ENCODE measurements around the gene PHF12. TPM values are rescaled to one million over a fixed set of nuclear protein-coding genes. Genes with fewer than 3 reads are reported as not detected.

The PHF12 gene
- total and polyA plus RNA-seq, 2 of the 4 experiments (the other 2 are of a cell fraction) = 24.4 to 25.6 TPM

- Histone ChIP-seq H2BK15ac (ENCODE audit: low read depth, low read length) (no peak overlapping the region), H3K4me3 (ENCODE audit: insufficient read depth, low read depth, low read length) (no peak overlapping the region), H3K79me1 (ENCODE audit: low read depth in 1 of 2, low read length in 2 of 2) (no peaks in the 10 kb centered on the region), H3K27ac (ENCODE audit: insufficient read depth, low read length) (no peak overlapping the region), H3K14ac (replicated peaks; ENCODE audit: low read depth, low read length) (no peak overlapping the region), H4K8ac (ENCODE audit: low read depth in 2 of 2, low read length in 2 of 2) (no peak overlapping the region), H3K9ac (ENCODE audit: low read depth, low read length) (no peak overlapping the region), H3K9me3 (ENCODE audit: control insufficient read depth, insufficient read depth, low read length) (no peaks in the 10 kb centered on the region), H2BK20ac (ENCODE audit: low read depth, low read length) (no peak overlapping the region), H2BK5ac (ENCODE audit: low read depth, low read length, poor library complexity, severe bottlenecking) (no peak overlapping the region), H4K5ac (ENCODE audit: low read depth, low read length) (no peak overlapping the region), H2AFZ (replicated peaks; ENCODE audit: low read length, poor library complexity) (no peak overlapping the region), H3K18ac (ENCODE audit: low read depth, low read length) (no peak overlapping the region), H2AK5ac (ENCODE audit: low read depth, low read length) (no peak overlapping the region), H3K27me3 (ENCODE audit: control insufficient read depth, insufficient read depth, low read length) (0 out of 2 replicates have a peak, but pooled peaks cover 2% of the 10 kb centered on the region), H3K4me1 (ENCODE audit: control insufficient read depth, insufficient read depth, low read length) (no peaks in the 10 kb centered on the region), H3K36me3 (ENCODE audit: control insufficient read depth, insufficient read depth, low read length) (peaks cover 6% of the 10 kb centered on the region), H2AK9ac (replicated peaks; ENCODE audit: low read depth, low read length, poor library complexity) (peak overlapping the region; percentile 42), H4K20me1 (ENCODE audit: insufficient read depth, low read length) (no peaks in the 10 kb centered on the region), H3K4ac (ENCODE audit: low read depth, low read length) (no peak overlapping the region), H2BK120ac (ENCODE audit: low read depth, low read length) (no peak overlapping the region), H4K91ac (ENCODE audit: insufficient read depth, low read depth, low read length) (no peak overlapping the region), H3K23ac (ENCODE audit: low read depth, low read length) (no peak overlapping the region), H3K4me2 (ENCODE audit: low read depth, low read length) (no peak overlapping the region), H3K9me1 (ENCODE audit: insufficient read depth, low read length) (no peaks in the 10 kb centered on the region), H3K56ac (ENCODE audit: extremely low read depth, insufficient read depth, low read length) (no peak overlapping the region)
- in situ Hi-C loops (cut with MboI; ENCODE audit: low sequenced_read_pairs) (no loop called here), dilution Hi-C loops (cut with HindIII; ENCODE audit: low sequenced_read_pairs, unreplicated experiment) (no loop called here), intact Hi-C loops (cut with micrococcal nuclease) (no loop called here)
- no peak for ATAC-seq (ENCODE audit: low read depth)
- TF ChIP-seq MAZ (IDR thresholded peaks at IDR 0.05; ENCODE audit: borderline replicate concordance, low read depth, low read length) (no peak), NFE2L2 (IDR thresholded peaks at IDR 0.05; ENCODE audit: low read depth, low read length) (no peak), CHD1 (IDR thresholded peaks at IDR 0.05; ENCODE audit: low read depth, low read length) (no peak), POLR2A (IDR thresholded peaks at IDR 0.05; ENCODE audit: low read depth, low read length) (no peak)
- 95% methylated on average over 4 of the region's 11 CpGs; no CpG with 5 or more reads in 1 of the 2 experiments for WGBS, 2 experiments (ENCODE audit: extremely low coverage in 2 of 2, insufficient read length in 1 of 2)
- POLR2A ChIA-PET (ENCODE audit: unreplicated experiment) = no interaction called here
- no TSS peak for BruUV-seq (replicated peaks)
- CTCF ChIA-PET = no interaction called here
- DNase-seq = no peak
Measured at GRCh38 chr17:28864991-28865849, 86.1 kb downstream of the PHF12 start.
